GM12873 (cell line): Measurements from ENCODE around the gene POU4F2.

ENCODE experiments used
- CTCF ChIP-seq: IDR thresholded peaks from 2 replicates; pipeline ENCODE4 v1.5.1; 2012; ENCODE audit warnings: low read depth, mild to moderate bottlenecking, moderate library complexity, low read length, control low read depth; ENCODE audit not compliant: insufficient read depth; ENCODE audit errors: missing control alignments

The POU4F2 gene

GRCh38 chr4:146655521-146655856, 16.8 kb downstream of the POU4F2 start:
- no peak for TF ChIP-seq CTCF

- TF ChIP-seq CTCF: no peak
Measured at GRCh38 chr4:146661367-146661766, 22.7 kb downstream of the POU4F2 start.

GRCh38 chr4:146674829-146675570, 36.3 kb downstream of the POU4F2 start:
- TF ChIP-seq CTCF: no peak
